ENCODE results near the gene SATB1. TPM values are rescaled to one million over a fixed set of nuclear protein-coding genes. Genes with fewer than 3 reads are reported as not detected.
A peak's percentile ranks its signal among the peaks of the same experiment; 100 is the strongest.

SATB1 gene
- total RNA-seq, 1 experiment from 2014 or later = 15.6 TPM

- Histone ChIP-seq H4K20me1 (ENCODE audit: low read length) (no peaks in the 10 kb centered on the region), H3K4me2 (ENCODE audit: low read length) (no peak overlapping the region), H2AFZ (ENCODE audit: low read length) (no peak overlapping the region), H3K27ac (ENCODE audit: low read length) (no peak overlapping the region), H3F3A (ENCODE audit: low read length, unreplicated experiment) (no peaks in the 10 kb centered on the region), H3K4me3 (ENCODE audit: low read length) (no peak overlapping the region), H3K9me2 (replicated peaks; ENCODE audit: low read length) (no peaks in the 10 kb centered on the region), H3K9me3 (ENCODE audit: low read length) (no peaks in the 10 kb centered on the region), H3K27me3 (ENCODE audit: low read length) (no peaks in the 10 kb centered on the region), H3K79me2 (ENCODE audit: low read length) (no peaks in the 10 kb centered on the region), H3K9ac (ENCODE audit: low read length) (no peak overlapping the region), H3K4me1 (ENCODE audit: insufficient read depth, low read length) (no peaks in the 10 kb centered on the region), H3K36me3 (ENCODE audit: low read depth, low read length) (no peaks in the 10 kb centered on the region)
- no peak for DNase-seq
- ATAC-seq = 0 out of 2 replicates have a peak, but pooled peaks have one; percentile 15
- ChIA-PET CTCF (no interaction called here), POLR2A (ENCODE audit: unreplicated experiment) (no interaction called here)
- no TSS peak for BruUV-seq (replicated peaks)
- TF ChIP-seq CTCF (conservative IDR thresholded peaks at IDR 0.05; ENCODE audit: low read depth, low read length) (no peak), EZH2 (IDR thresholded peaks at IDR 0.05; ENCODE audit: low read length, unreplicated experiment) (no peak), EZH2phosphoT487 (IDR thresholded peaks at IDR 0.05; ENCODE audit: borderline replicate concordance, low read length) (no peak)
- intact Hi-C loops (cut with micrococcal nuclease) = no loop called here
Observed at GRCh38 chr3:18372786-18373405, 52.2 kb downstream of the SATB1 start.

GRCh38 chr3:18370672-18371071, 54.5 kb downstream of the SATB1 start:
- H3K79me2 ChIP-seq (ENCODE audit: low read length) = no peaks in the 10 kb centered on the region
- no TSS peak for BruUV-seq (replicated peaks)
- H4K20me1 ChIP-seq (ENCODE audit: low read length) = no peaks in the 10 kb centered on the region
- no peaks in the 10 kb centered on the region for H3K36me3 ChIP-seq (ENCODE audit: low read depth, low read length)
- CTCF ChIA-PET = no interaction called here
- H3K27me3 ChIP-seq (ENCODE audit: low read length) = no peaks in the 10 kb centered on the region
- intact Hi-C loops (cut with micrococcal nuclease) = no loop called here
- no peak for TF ChIP-seq EZH2 (IDR thresholded peaks at IDR 0.05; ENCODE audit: low read length, unreplicated experiment)
- TF ChIP-seq EZH2phosphoT487 (IDR thresholded peaks at IDR 0.05; ENCODE audit: borderline replicate concordance, low read length) = no peak
- no peak for TF ChIP-seq CTCF (conservative IDR thresholded peaks at IDR 0.05; ENCODE audit: low read depth, low read length)
- H3K4me2 ChIP-seq (ENCODE audit: low read length) = no peak overlapping the region
- H3K9me3 ChIP-seq (ENCODE audit: low read length) = no peaks in the 10 kb centered on the region
- DNase-seq = no peak
- H3K9me2 ChIP-seq (replicated peaks; ENCODE audit: low read length) = no peaks in the 10 kb centered on the region
- H3K27ac ChIP-seq (ENCODE audit: low read length) = no peak overlapping the region
- H3F3A ChIP-seq (ENCODE audit: low read length, unreplicated experiment) = no peaks in the 10 kb centered on the region
- H2AFZ ChIP-seq (ENCODE audit: low read length) = no peak overlapping the region
- POLR2A ChIA-PET (ENCODE audit: unreplicated experiment) = no interaction called here
- H3K4me1 ChIP-seq (ENCODE audit: insufficient read depth, low read length) = no peaks in the 10 kb centered on the region
- H3K4me3 ChIP-seq (ENCODE audit: low read length) = no peak overlapping the region
- ATAC-seq = no peak
- no peak overlapping the region for H3K9ac ChIP-seq (ENCODE audit: low read length)

GRCh38 chr3:18369551-18370185, 55.5 kb downstream of the SATB1 start:
- no peaks in the 10 kb centered on the region for H3K27me3 ChIP-seq (ENCODE audit: low read length)
- no peaks in the 10 kb centered on the region for H3K36me3 ChIP-seq (ENCODE audit: low read depth, low read length)
- no peak overlapping the region for H3K4me2 ChIP-seq (ENCODE audit: low read length)
- H3K4me3 ChIP-seq (ENCODE audit: low read length) = no peak overlapping the region
- no peaks in the 10 kb centered on the region for H3K9me3 ChIP-seq (ENCODE audit: low read length)
- CTCF ChIA-PET = no interaction called here
- TF ChIP-seq CTCF (conservative IDR thresholded peaks at IDR 0.05; ENCODE audit: low read depth, low read length) = no peak
- TF ChIP-seq EZH2 (IDR thresholded peaks at IDR 0.05; ENCODE audit: low read length, unreplicated experiment) = no peak
- TF ChIP-seq EZH2phosphoT487 (IDR thresholded peaks at IDR 0.05; ENCODE audit: borderline replicate concordance, low read length) = no peak
- no peaks in the 10 kb centered on the region for H3K4me1 ChIP-seq (ENCODE audit: insufficient read depth, low read length)
- POLR2A ChIA-PET (ENCODE audit: unreplicated experiment) = no interaction called here
- no peaks in the 10 kb centered on the region for H3K79me2 ChIP-seq (ENCODE audit: low read length)
- H2AFZ ChIP-seq (ENCODE audit: low read length) = no peak overlapping the region
- intact Hi-C loops (cut with micrococcal nuclease) = no loop called here
- H4K20me1 ChIP-seq (ENCODE audit: low read length) = no peaks in the 10 kb centered on the region
- DNase-seq (no peak), ATAC-seq (no peak)
- no peak overlapping the region for H3K27ac ChIP-seq (ENCODE audit: low read length)
- BruUV-seq (replicated peaks) = no TSS peak
- H3F3A ChIP-seq (ENCODE audit: low read length, unreplicated experiment) = no peaks in the 10 kb centered on the region
- no peaks in the 10 kb centered on the region for H3K9me2 ChIP-seq (replicated peaks; ENCODE audit: low read length)
- H3K9ac ChIP-seq (ENCODE audit: low read length) = no peak overlapping the region
